ENCODE measurements around the gene SFPQ.
"Not testable (repeated sequence)": the region's sequence is repeated elsewhere in the genome, so short reads cannot be mapped to it uniquely, and the experiment has no call there.

Gene SFPQ

DNA sequence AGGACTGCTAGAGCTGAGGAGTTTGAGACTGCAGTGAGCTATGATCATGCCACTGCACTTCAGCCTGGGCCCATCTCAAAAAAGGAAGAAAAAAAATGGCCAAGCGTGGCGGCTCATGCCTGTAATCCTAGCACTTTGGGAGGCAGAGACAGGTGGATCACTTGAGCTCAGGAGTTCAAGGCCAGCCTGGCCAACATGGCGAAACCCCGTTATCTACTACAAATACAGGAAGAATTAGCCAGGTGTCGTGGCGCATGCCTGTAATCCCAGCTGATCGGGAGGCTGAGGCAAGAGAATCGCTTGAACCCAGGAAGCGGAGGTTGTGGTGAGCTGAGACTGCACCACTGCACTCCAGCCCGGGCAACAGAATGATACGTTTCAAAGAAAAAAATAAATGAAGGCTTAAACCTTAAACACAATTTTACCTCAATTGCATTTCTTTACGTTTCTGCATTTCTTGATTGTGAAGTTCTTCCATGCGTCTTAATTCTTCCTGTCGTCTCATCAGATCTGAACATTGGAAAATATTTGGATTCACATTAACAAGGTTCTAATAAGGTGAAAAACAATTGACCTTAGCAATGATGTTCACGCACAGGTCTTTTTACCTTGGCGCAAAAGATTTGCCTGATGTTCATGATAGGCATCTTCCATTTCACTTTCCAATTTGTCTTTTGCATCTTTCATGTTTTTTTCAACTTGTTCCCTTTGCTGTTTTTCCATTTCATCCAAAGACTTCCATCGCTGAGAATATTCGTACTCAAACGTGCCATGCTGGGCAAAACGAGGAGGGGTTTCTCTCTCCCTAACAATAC is 4.2 kb downstream of the SFPQ start:
- no peak for DNase-seq (ENCODE audit: low read depth in 2 of 2)

DNA sequence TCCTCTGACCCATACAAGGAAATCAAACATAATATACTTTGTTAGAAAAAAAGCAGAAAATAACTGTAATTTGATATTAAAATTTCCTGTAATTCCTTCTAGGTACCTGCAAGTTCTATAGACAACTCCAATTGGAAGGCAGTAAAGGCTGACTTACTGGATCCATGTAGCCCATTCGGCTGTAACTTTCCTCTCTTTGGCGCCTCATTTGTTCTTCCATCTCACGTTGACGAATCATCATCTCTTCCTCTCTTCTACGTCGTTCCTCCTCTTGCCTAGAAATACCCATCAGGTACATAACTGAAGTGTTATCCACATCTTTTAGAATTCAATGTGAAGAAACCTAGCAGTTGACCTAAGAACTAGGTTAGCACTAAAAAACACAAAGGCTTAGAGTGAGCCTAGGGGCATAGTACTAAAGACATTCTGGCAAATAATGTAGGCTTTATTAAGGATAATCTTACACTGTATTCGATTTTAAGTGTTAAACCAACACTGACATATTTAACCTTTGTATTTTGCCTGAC is 5.1 kb downstream of the SFPQ start:
- no peak for DNase-seq (ENCODE audit: low read depth in 2 of 2)

DNA sequence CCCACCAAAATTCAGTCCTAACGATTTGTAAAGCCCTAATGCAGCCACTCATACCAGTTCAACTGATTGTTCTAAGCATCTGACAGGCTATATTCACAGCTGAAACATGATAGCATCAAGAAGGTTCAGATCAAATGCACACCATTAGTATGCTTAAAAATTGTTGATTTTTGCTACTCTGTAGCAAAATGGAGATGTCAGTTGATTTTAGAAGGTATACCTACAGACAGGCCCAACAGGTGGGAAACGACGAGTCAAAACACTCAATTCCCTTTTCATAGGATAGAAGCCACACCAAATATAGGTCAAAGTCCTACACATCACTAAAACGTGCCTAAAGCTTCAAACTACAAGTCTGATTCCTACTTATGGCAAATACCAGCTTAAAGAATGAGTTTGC is 6.7 kb downstream of the SFPQ start:
- no peak for DNase-seq (ENCODE audit: low read depth in 2 of 2)

DNA sequence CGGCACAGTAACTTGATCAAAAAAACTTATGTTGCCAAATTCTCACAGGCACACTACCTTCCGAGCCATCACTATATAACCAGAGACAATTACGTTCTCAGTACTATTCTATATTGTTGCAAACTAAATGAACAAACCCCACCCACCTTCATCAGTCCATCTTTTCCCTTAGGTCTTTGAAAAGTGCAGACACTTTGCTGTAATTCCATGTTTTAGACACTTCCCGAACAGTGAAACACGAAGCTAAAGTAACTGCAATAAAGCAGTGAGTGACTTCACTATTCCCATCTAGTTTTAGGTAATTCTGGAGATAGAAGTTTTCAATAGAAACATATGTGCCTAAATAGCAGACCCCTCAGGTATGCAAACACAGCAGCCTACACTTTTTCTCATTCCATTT is 7.7 kb downstream of the SFPQ start:
- no peak for DNase-seq (ENCODE audit: low read depth in 2 of 2)

DNA sequence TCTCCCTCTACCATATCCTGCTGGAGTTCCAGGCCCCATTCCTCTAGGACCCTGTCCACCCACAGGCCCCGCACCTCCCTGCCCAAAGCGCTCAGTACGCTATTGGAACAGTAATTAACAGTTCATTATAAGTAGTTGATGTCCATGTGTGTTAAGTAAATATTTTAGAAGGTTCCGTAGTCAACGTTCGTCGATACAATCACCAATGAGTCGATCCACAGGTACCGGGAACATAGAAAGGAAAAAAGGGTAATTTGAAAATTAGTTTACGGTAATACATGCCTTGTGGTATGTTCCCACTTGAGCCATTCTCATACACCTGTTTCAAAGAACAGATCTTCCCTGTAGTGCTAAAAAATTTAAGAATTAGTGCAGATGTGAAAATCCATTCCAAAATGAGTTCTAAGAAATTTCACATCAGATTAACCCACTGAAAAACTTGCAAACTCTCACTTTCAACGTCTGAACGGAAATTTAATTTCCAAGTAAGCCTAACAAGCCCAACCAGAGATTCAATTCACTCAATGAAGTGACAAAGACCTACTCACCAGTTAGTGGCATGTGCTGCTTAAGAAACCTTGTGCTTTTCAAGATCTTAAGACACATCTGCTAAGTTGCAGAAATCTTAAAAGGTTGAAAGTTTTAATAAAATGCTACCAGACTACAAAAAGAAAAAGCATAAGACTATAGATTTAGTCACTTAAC is 8.3 kb downstream of the SFPQ start:
- DNase-seq (ENCODE audit: low read depth in 2 of 2): no peak

DNA sequence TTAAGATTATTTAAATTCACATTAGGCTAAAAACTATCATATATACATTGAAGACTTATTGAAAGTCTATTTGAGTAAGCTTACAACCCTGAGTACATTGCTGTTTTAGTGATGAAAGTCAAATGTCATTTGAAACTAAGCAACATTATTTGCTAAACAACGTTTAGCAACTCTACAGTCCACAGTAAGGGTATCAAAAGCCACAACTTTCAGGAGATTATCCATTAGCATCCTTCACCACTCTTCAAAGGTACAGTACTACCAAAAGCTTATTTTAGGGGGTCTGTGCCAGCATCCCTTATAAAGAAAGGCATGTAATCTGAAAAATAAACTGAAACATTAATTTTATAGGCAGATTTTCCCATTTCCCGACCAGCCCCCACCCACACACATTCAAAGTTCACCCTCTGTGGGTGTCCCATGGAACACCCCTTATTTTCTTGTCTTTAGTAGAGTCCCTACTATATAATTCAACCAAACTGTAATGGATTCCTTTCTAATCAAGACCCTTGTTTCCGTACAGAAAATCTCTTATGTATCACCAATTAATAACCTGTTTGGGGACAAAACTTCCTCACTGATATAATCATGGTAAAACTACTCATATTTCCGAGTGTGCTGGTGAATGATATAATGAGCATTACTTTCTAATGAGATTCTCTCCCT is 11.0 kb downstream of the SFPQ start:
- DNase-seq (ENCODE audit: low read depth in 2 of 2): no peak

DNA sequence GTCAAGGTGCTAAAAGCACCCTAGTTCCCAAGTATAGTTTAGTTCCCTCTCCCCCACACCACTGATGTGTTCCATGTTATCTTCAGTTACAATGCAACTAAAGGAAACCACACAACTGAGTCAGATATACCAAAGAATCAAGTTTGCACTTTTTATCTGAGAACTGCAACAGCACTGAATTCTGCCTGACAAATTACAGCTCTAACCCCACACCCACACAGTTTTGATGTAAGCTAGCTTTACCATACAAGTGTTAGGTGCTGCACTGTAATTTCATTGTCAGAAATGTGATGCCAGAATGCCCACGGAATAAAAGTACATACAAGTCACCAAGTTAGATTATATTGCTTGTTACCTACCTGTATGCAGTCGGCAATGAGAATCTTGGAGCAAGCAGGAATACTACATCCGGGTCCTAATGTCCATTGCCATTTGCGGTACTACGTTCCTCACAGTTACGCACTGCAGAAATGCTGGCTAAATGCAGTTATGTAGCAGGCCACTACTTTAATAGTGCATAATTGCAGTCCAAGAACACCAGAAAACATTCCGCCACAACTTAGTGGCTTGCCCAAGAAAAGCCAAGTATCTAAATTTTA is 12.1 kb downstream of the SFPQ start:
- DNase-seq (ENCODE audit: low read depth in 2 of 2): no peak

DNA sequence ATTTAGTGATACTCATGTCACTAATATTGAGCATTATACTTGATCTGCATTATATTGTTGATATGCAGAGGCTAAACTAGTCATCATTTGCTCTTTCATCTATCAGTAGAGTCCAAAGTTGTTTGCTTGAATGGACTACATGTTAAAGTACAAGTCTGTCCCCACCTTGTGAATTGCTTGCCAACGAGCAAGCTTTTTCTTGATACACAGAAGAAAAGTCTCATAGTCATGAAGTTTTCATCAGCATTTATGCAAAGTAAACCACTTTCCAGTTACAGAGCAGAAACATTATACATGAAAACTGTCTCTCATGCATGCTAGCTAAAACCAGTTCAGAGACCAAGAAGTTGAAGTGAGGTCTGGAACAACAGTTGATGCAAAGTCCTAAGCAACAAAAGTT is 13.0 kb downstream of the SFPQ start:
- DNase-seq (ENCODE audit: low read depth in 2 of 2): no peak

DNA sequence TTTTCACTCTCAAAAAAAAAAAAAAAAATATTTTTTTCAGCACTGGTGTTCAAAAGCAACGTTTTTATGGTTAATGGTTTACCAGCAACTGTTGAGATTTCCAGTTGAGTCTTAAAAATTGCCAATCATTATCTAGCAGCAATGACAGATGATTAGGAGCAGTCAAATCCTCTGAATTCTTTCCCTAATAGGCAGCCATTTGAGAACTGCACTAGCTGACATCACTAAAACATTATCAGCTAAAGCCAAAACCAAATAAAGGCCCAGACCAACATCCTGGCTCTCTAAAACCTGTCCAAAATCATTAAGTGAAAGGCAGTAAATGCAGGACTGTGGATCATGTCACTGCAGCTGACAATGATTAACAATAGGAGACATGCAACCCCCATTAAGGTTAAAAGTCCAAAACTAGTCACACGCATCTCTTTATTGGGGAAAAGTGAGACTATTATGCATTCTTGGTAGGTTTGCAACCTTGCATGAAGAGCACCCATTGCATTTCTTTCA is 14.0 kb downstream of the SFPQ start:
- DNase-seq (ENCODE audit: low read depth in 2 of 2): no peak

DNA sequence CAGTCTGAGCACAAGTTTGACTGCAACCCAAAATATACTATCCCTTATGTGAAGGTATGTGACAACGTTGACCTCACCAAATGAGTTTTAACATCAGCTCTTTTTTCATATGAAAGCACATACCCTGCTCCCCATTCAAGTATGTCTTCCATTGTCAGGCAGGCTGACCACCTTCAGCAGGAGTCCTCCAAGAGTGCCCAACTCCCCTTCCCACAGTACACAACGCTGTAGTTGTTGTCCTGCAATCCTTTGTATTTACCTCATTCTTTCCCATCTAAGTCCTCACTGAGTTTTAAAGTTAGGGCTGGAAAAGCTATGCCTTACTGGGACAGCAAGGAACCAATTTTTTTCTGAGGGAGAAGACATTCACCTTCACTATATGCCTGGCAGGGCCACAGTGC is 14.7 kb downstream of the SFPQ start:
- no peak for DNase-seq (ENCODE audit: low read depth in 2 of 2)

DNA sequence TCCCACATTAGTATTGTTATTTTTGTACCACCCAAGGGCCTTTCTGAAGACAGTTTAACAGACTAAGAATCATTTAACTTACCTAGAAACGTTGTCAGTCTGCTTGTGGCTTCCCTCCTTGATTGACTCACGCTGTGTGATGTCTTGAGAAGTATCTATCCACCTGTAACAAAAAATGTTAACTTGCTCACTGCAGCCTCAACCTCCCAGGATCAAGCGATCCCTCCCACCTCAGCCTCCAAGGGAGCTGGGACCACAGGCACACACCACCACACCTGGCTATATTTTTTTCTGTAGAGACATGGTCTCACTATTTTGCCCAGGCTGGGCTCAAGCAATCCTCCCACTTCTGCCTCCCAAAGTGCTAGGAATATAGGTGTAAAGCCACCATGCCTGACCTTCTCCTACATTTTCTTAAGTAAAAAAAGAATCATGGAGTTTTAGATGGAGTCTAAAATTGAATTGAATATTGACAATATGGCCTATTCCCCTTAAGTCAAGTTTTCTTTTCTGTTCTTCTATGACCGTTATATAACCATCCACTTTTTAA is 15.6 kb downstream of the SFPQ start:
- no peak for DNase-seq (ENCODE audit: low read depth in 2 of 2)

DNA sequence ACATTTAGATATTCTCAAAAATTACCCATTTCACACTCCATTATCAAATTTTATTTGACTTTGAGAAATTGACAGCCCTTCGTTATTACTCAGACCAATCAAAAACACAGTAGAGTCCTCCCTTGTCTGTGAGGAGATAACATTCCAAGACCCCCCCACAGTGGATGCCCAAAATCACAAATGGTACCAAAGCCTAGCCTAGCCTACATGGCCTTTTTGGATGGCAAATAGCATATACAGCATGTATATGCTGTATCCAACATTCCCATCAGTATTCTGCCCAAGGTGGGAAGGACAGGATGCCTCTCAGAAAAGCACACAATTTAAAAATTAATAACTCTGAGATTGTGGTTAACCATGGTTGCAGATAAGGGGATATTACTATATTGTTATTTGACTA is 17.3 kb downstream of the SFPQ start:
- no peak for DNase-seq (ENCODE audit: low read depth in 2 of 2)

DNA sequence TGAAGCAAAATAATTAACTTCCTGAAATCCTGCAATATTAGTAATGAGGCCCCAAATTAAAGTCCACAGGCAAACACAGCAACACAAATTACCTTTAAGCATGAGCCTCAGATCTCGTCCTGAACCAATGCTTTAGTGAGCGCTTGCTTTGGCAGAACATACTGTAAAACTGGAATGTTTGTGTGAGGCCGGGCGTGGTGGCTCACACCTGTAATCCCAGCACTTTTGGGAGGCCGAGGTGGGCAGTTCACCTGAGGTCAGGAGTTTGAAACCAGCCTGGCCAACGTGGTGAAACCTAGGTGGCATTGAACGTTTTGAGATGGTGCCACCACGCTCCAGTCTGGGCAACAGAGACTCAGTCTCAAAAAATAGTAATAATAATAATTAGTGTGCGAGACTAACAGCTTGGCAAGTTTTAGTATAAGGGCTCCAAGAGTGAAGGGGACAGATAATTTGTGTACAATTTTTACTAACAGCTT is 17.8 kb downstream of the SFPQ start:
- DNase-seq (ENCODE audit: low read depth in 2 of 2): no peak

DNA sequence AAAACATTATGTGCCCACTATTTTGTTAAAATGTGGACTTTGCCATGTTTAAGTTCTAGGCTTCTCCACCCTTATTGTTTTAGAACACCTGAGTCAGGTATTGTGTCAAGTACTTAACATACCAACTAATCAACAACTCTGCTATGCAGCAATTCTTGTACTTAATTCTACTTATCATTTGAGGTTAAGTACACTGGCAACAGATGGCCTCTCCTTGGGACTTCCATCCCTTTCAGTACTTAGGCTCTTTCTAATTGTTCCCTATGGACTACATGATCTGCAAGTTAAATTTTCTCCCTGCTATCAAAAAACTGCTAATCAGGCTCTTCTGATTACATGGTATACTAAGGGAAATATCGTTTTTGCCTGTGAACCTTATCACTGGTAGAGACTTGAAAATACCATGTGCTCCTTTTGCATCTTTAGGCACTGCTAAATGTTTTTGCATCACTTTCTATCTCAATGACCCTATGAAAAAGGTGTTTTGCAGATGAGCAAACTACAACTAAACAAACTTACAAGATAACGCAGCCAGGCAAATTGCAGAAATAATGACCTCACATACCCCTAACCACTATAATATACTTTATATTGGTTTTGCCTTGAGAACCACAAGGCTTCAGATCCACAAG is 18.9 kb downstream of the SFPQ start:
- DNase-seq (ENCODE audit: low read depth in 2 of 2): no peak

DNA sequence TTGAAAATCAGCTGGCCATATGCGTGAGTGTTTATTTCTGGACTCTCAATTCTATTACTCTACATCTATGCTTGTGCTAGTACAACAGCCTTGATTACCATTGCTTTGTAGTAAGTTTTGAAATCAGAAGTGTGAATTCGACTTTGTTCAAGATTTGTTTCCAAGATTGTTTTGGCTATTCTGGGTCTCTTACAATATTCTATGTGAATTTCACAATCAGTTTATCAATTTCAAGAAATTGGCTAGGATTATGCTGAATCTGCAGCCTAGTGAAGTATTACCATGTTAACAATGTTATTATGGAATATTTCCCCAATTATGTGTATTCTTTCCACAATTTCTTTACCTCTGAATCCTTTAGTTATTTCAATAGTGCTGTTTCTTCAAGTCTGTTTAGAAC is 19.5 kb downstream of the SFPQ start:
- no peak for DNase-seq (ENCODE audit: low read depth in 2 of 2)

DNA sequence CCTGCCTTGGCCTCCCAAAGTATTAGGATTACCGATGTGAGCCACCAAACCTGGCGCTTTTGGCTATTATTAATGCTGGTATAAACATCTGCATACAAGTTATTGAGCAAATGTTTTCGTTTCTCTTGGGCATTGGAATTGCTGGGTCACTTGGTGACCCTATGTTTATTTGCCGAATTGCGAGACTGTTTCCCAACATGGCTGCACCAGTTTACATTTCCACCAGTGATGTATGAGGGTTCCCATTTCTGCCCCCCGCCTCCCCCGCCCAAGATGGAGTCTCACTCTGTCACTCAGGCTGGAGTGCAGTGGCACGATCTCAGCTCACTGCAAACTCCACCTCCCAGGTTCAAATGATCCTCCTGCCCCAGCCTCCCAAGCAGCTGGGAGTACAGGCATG is 20.9 kb downstream of the SFPQ start:
- DNase-seq (ENCODE audit: low read depth in 2 of 2): no peak

DNA sequence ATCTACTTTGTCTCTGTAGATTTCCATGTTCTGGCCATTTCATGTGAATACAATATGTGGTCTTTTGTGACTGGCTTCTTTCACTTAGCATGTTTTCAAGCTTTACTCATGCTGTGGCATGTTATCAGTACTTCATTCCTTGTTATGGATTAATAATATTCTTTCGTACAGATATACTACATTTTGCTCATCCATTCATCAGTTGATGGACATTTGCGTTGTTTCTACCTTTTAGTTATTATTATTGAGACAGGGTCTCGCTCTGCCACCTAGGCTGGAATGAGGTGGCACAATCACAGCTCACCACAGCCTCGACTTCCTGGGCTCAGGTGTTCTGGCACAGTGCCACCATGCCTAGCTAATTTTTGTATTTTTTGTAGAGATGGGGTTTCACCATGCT is 21.4 kb downstream of the SFPQ start:
- DNase-seq (ENCODE audit: low read depth in 2 of 2): no peak

DNA sequence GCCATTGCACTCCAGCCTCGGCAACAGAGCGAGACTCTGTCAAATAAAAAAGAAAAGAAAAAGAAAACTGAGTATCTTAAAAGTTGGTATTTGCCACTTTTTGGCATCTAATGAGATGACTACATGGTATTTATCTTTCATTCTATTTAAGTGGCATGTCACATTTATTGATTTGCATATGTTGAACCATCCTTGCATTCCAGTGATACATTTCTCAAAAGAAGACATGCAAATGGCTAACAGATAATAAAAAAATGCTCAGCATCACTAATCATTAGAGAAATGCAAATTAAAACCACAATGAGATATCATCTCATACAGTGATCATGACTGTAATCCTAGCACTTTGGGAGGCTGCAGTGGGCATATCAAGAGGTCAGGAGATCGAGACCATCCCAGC is 28.1 kb downstream of the SFPQ start:
- no peak for DNase-seq (ENCODE audit: low read depth in 2 of 2)

DNA sequence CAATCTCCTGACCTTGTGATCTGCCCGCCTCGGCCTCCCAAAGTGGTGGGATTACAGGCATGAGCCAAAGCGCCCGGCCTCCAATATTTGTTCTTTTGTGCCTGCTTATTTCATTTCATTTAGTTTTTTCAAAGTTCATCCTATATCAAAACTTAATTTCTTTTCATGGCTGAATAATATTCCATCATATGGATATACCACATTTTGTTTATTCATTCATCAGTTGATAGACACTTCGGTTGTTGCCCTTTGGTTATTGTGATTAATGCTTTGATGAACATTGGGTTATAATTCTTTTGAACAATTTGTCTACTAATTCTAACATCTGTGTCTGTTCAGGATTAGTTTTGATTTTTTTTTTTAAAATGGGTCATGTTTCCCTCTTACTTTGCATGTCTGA is 41.7 kb downstream of the SFPQ start:
- no peak for DNase-seq (ENCODE audit: low read depth in 2 of 2)

DNA sequence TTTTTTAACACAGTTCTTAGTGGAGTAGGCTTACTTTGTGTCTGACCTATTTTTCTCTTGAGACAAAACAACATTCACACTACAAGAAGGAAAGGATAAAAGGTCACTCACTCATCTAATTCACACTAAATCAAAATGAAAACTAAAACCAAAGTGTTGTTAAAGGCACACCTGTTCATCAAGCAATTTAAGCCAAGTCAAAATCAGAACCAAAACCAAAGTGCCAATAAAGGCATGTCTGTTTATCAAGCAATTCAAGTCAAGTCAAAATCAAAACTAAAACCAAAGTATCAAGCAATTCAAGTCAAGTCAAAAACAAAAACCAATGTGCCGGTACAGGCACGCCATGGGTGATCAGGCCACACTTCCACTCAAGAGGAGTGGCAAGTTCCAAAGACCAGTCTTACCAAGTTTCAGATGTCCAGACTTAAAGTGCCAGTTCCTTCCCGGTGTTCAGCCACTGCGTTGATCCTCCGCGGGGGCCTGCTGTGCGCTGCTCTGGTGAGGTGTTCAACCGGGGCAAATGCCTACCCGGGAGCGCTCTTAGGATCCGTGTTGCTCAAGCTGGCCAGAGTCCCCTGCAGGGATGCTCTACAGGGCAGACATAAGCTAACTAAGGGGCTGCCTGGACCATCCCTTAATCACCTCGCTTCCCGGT is 46.9 kb downstream of the SFPQ start:
- not testable (repeated sequence) for DNase-seq (ENCODE audit: low read depth in 2 of 2)

Data from fibroblast of skin of left quadriceps (primary cell).